T47D (cell line): ENCODE data around the gene OR9Q1.

Experiments
- DNase-seq, 2 experiments: peaks; one replicate each; pipeline versions ENCODE4 v3.0.0 to v3.0.0-alpha.2; 2011 to 2012; ENCODE audit warnings: low read depth in 1 of 2, low spot score in 1 of 2
- JUND ChIP-seq: IDR thresholded peaks from 2 replicates; pipeline ENCODE4 v1.6.1; 2012; ENCODE audit warnings: low read depth
- in situ Hi-C: cut with HindIII; loops from 2 replicates; pipeline ENCODE4 v1.10.0; 2016; ENCODE audit warnings: low sequenced_read_pairs, low pct_unique_long_range_greater_than_20kb

The OR9Q1 gene

DNA sequence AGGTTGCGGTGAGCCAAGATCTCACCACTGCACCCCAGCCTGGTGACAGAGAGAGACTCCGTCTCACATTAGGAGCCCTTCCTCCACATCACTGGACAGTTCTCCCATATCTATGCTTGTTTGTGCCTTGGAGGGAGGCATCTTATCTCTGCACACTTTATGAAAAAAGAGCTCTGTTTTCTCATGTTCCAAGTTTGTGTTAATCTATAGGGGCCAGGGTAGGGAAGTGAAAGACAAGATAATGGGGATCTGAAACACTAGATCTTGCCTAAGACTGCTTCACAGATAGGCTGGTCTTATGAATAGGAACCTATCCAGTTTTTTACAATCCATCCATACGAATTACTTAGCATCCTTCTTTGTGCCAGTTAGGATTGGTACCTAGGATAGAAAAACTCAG lies 24.1 kb downstream of the OR9Q1 start:
- in situ Hi-C loops, result no loop called here
- no peak for TF ChIP-seq JUND
- no peak for DNase-seq

DNA sequence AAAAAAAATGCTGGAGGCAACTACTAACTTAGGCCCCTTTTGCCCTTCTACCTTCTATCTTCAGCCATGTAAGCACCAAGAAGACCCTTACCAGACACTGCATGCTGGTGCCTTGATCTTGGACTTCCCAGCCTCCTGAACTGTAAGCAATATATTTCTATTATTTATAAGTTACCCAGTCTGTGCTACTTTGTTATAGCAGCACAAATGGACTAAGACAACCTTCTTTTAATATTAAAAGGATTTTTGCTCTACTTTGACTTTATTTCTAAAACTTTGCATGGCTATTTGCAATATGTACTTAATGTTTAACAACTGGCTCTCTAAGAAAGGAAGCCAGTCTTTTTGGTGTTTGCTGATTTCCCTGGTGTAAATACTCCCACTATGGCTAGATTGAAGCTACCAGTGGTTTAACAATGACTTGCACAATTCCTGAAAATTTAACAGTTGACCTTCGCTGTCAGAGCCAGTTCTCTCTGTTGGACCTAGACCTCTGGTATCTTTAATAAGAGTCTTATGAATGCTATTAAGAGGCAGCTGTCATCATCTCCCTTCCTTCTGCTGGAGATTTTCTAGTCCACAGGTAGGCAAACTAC lies 32.2 kb downstream of the OR9Q1 start:
- in situ Hi-C loops, result no loop called here
- no peak for DNase-seq
- TF ChIP-seq JUND, result no peak

- in situ Hi-C loops, result no loop called here
- DNase-seq, result no peak
Measured at GRCh38 chr11:58057481-58057880, 33.8 kb downstream of the OR9Q1 start.

GRCh38 chr11:58058276-58059006 lies 34.8 kb downstream of the OR9Q1 start:
- in situ Hi-C loops, result no loop called here
- TF ChIP-seq JUND, result no peak
- peak in 1 of 2 experiments; percentile 51 for DNase-seq

More at GRCh38 chr11:58057481-58057880, 33.8 kb downstream of the OR9Q1 start:
- TF ChIP-seq JUND, result no peak

- TF ChIP-seq JUND, result no peak
- in situ Hi-C loops, result no loop called here
- DNase-seq, result peak in 1 of 2 experiments; percentile 57
Measured at GRCh38 chr11:58059007-58059350, 35.3 kb downstream of the OR9Q1 start.

GRCh38 chr11:58060535-58060934 lies 36.9 kb downstream of the OR9Q1 start:
- in situ Hi-C loops, result no loop called here
- no peak for DNase-seq
- TF ChIP-seq JUND, result no peak

- in situ Hi-C loops, result no loop called here
- no peak for TF ChIP-seq JUND
- peak in 1 of 2 experiments; percentile 24 for DNase-seq
Measured at GRCh38 chr11:58060939-58061672, 37.4 kb downstream of the OR9Q1 start.

- TF ChIP-seq JUND, result no peak
- DNase-seq, result no peak
- in situ Hi-C loops, result no loop called here
Measured at GRCh38 chr11:58061813-58062212, 38.1 kb downstream of the OR9Q1 start.

DNA sequence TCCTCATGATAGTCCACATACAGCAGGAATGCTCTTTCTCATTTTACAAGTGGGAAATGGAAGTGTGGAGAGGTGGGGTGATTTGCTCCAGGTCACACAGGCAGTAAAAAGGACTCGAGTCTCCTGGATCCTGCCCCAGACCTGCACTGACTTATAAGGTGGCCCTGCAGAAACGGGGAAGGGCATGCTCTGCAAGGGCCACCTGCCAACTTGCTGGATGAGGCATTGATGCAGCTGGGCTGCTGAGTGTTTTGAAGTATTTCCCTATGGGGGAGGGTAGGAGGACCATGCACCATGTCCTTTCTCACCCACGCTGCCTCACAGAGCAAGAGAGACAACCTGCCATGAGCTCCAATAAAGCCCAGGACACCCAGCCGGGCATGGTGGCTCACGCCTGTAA lies 44.0 kb downstream of the OR9Q1 start:
- TF ChIP-seq JUND, result no peak
- no peak for DNase-seq
- in situ Hi-C loops, result no loop called here

DNA sequence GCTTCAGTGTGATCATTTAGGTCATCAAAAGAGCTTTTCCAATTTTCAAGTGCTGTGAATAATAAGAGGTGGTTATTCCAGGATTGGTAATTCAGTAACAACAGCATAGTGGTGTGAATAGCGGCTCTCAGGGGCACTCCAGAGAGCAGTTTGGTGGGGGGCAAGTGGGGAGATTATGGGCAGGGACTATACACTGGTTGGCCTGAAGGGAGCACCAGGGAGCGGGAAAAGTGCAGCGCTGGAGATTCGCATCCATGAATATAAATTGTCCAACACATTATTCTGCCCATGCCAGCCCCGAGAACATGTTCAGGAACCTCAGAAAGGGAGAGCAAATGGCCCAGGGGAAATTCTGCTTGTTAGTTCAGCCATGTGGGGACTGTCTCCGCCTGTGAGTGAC lies 45.0 kb downstream of the OR9Q1 start:
- no peak for DNase-seq
- TF ChIP-seq JUND, result no peak
- in situ Hi-C loops, result no loop called here

GRCh38 chr11:58070585-58070984 lies 46.9 kb downstream of the OR9Q1 start:
- in situ Hi-C loops, result no loop called here
- DNase-seq, result peak in 1 of 2 experiments; percentile 16
- no peak for TF ChIP-seq JUND

DNA sequence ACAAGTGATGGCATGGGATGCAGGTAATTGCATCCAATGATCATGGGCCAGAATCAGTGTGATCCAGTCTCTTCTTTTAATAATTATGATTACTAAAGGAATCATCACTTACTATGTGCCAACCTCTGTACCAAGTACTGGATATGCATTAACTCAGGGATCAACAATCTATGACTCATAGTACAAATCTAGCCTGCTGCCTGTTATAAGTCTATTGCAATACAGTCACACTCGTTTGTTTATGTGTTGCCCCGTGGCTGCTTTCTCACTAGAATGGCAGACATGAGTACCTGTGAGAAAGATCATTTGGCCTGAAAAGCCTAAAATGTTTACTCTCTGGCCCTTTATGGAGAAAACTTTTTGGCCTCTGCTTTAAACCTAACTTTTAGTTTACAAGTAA lies 52.1 kb downstream of the OR9Q1 start:
- no peak for DNase-seq
- in situ Hi-C loops, result no loop called here
- no peak for TF ChIP-seq JUND

GRCh38 chr11:58086528-58086927 lies 62.8 kb downstream of the OR9Q1 start:
- DNase-seq, result no peak
- in situ Hi-C loops, result no loop called here
- TF ChIP-seq JUND, result no peak
